Left hindlimb (tissue), 1 donor: Measurements from ENCODE around the gene KLHL30.

Experiments used
- DNase-seq: peaks from one replicate; pipeline ENCODE4 v3.0.0-alpha.2; 2018

Gene KLHL30

DNA sequence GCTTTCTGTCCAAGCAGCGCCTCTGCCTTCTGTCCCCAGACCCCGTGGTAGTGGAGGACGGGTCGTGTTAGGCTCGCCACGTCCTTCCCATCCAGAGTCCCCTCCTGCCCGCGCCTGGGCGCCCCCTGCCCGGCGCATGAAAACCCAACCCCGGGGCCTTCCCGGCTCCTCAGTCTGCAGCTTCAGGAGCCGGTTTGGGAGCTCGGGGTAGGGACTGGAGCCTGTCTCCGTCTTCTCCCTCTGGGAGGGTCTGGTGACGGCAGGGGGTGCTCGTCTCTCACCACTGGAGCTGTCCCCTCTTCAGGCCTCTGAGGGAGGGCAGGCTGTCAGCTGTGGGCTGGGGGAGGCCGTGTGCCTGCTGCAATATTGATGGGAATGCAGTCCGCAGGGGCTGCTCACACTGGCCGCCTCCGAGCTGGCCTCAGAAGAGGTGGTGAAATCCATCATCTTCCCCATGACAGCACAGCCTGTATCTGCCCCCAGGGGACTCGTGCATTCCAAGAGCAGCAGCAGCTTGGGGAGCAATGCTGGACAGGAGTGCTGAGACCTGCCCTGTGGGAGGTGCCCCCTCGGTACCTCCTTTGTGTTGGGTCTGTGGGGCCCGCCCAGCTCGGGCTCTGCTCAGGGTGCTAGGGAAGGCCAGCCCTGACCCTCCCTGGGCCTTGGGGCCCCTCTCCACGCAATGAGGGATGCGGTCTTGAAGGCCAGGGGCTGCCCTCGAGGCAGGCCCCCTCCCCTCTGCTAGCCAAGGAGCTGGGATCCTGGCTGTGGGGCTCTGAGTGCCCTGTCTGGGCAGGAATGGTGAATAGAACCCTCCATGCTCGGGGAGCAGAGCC is 17.8 kb upstream of the KLHL30 start:
- peak; percentile 44 for DNase-seq

DNA sequence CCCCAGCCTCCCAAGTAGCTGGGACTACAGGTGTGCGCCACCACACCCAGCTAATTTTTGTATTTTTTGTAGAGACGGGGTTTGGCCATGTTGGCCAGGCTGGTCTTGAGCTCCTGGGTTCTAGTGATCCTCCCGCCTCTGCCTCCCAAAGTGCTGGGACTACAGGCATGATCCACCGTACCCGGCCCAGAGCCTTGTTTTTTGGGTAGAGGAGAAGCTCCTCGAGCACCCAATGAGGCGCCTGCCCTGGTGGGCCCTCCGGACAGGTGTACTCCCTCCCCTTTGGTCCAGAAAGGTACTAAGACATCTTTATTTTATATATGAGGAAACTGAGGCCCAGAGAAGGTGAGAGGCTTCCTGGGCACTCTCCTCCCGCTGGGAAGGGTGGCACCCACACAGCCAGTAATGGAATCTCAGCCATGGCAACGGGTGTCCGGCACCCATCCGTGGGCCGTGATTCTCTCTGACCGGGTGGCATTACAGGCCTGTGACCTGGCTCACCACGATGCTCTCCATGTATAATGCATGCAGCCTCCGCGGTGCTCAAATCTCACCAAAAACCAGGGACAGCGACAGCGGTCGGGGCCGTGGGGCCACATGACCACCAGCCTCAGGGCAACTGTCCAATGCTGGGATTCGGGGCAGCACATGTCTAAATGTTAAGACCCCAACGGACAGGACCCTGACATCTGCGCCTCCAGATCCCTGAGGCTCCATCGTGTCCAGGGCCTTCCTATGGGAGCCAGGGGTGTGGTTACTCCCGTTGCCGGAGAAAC is 16.8 kb upstream of the KLHL30 start:
- DNase-seq: no peak

DNA sequence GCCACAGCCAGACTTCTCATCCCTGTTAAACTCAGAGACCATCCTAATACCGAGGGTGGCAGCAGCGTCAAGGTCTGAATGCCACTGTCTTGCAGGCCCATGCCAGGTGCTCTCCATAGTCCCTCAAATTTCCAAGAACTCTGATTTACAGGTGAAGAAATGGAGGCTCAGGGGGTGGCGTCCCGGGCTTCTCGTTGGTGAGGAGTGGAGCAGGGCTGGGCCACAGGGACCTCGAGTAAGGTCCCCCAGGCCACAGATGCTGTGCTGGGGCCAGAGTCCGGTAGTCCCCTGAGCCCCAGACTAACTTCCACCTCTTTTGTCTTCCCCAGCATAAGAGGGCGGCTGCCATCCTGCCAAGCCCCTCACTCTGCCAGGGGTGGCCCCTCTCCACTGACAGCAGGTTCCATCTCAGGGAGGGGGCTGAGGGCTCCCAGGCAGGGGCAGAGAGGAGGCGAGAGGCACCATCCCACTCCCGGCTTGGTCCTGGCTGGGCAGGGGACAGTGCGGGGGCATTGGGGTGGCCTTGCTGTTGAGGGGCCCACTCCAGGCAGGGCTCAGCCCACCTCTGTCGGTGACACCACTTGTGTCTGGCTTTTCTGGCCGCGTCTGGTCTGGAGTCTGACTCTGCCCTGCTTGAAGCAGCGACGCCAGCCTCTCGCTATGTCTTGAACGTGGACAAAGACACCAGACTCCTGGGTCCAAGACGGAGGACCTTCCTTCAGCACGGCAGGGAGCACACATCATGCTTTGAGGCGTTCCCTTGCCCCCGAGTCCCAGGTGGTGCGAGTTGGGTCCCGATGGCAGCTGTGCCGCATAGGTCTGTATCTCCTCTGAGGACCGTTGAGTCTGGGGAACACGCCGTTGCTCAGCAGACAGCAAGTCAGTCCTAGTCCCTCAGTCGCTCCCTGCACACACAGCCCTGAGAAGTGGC is 15.9 kb upstream of the KLHL30 start:
- DNase-seq: no peak

DNA sequence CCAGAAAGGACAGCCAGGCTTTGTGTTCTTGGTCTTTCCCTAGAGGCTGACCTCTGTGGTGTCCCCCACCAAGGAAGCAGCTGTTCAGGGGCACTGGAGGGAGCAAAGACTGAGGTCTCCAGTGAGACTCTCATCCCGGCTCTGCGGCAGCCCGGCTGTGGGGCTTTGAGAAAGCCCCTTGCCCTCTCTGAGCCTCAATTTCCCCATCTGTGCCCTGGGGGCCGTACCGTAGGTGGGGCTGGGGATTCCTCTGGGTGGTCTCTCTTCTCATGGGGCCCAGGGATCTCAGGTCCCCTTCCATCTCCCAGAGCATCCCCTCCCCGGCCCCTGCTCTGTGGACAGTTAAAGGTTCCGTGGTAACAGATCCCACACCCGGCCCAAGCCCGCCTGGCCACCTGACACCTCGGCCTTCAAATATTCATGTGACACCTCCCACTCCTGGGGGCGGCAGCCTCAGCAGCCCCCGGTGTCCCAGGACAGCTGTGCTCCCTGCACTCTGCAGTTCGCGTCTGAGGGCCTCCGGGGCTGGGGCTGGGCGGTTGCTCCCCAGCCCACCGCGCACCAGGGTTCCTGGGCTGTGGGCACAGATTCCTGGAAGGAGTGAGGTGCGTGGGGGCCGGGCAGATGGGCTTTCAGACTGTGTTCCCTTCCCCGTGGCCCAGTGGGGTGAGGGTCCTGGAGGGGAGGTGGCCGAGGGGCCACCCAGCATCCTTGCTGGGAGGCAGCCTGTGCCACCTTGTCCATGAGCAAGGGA is 15.1 kb upstream of the KLHL30 start:
- no peak for DNase-seq

DNA sequence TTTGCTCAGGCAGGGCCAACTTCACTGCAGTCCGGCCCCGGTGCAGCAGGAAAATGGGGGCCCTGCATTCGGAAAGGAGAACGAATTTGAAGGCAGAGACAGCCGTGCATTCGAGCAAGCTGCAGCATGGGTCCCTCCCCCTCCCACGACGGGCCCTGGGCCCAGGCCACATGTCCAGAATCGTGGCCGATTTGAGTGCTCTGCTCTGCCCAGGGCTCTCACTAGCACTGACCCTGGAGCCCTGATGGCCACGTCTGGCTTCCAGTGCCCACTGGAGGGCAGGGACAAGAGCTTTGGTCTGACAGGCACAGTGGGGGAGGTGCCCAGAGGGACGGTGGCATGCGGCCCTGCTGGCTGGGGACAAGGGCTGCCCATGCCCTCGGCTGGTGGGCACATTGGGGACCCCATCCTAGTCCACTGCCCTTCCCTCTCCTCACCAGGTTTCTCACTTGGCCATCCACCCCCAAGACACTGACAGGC is 14.4 kb upstream of the KLHL30 start:
- DNase-seq: no peak

DNA sequence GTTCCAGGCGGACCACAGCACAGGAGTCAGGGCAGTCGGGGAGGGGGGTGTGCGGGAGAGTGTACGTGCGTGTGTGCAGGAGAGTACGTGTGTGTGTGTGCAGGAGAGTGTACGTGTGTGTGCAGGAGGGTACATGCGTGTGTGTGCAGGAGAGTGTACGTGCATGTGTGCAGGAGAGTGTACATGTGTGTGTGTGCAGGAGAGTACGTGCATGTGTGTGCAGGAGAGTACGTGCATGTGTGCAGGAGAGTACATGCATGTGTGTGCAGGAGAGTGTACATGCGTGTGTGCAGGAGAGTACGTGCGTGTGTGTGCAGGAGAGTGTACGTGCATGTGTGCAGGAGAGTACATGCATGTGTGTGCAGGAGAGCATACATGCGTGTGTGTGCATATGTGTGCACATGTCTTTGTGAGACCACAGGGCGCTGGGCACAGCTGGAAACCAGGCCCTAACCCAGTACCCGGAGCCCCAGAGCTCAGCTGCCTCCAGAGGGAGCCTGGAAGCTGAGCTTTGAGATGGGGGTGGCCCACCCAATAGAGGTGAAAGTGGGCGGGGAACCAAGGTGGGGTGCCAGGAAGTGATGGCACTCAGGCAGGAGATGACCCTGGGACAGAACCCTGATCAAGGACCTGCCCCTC is 13.9 kb upstream of the KLHL30 start:
- no peak for DNase-seq

DNA sequence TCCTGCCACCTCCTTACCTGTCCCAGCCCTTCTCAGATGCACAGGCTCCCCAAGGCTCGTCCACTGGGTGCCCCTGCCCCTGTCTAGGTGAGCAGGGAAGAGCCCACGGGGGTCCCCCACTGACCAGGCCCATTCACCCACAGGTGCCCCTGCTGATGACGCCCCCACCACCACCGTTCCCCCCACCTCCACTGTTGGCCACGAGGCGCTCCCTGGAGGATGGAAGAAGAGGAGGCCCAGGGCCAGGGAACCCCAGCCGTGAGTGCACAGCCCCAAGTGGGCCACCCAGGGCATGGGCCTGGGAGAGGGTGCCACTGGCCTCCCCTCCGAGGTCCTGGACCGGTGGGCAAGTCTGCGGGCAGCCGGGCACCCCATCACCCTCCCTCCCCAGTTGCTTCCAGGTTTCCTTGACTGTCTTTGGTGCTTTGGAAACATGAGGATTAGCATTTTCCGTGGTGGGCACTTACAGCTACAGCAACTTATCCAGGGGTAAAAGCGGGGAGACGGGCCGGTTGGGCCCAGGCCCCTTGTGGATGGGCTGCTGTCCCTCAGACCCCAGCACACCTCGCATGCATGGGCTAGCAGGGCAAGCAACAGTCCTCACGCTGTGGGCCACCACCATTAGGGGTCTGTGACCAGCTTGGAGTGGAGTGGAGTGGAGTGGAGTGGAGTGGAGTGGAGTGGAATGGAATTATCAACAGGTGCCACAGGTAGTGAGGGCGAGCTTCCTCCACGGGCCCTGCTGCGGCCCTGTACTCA is 13.2 kb upstream of the KLHL30 start:
- DNase-seq: no peak

DNA sequence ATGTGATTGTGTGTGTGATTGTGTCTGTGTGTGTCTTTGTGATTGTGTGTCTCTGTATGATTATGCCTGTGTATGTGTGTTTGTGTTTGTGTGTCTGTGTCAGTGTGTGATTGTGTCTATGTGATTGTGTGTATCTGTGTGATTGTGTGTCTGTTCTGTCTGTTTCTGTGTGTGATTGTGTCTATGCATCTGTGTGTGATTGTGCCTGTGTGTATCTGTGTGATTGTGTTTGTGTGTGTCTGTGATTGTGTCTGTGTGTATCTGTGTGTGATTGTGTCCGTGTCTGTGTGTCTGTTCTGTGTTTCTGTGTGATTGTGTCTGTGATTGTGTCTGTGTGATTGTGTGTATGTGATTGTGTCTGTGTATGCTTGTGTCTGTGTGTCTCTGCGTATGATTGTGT is 12.1 kb upstream of the KLHL30 start:
- peak; percentile 4 for DNase-seq

DNA sequence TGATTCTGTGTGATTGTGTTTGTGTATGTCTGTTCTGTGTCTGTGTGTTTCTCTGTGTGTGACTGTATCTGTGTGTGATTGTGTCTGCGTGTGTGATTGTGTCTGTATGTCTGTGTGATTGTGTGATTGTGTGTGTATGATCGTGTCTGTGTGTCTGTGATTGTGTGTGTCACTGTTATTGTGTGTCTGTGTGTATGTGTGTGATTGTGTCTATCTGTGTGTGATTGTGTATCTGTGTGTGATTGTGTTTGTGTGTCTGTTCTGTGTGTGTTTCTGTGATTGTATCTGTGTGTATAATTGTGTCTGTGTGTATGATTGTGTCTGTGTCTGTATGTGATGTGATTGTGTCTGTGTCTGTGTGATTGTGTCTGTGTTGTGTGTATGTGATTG is 11.7 kb upstream of the KLHL30 start:
- no peak for DNase-seq

DNA sequence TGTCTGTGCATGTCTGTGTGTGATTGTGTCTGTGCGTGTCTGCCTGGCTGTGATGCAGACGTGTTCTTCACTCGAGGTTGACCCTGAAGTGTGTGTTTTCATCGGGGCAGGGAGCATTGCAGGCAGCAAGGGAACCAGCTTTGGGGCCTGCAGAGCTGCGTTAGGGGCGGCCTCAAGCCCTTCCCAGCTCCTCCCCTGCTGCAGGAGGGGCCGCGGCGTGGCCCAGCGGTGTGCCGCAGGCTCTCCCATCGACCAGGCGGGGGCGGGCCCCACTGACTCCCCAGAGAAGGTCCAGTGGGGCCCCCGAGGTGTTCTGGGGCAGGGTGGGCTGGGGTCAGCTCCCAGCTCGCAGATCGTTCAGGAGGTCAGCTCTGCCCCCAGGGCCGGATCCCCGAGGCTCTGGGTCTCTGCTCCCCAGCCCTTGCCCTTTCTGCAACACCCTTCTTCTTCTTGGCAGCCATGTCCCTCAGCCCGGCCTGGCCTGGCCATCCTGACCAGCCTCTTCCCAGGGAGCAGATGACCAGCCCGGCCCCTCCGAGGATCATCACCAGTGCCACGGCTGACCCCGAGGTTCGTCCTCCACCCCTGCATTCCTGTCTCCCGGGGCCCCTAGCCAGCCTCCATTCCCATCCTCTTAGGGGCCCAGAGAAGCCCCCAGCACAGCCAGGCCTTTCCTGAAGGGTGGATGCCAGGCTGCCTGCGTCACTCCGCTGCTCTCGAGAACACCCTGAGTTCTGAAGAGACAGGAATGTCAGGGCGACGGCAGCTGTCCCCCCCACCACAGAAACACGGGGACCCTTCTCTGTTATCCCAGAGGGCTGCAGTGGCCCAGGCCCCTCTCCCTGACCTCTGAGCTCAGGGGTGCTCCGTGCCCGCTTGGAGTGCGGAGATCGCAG is 11.1 kb upstream of the KLHL30 start:
- peak; percentile 82 for DNase-seq

DNA sequence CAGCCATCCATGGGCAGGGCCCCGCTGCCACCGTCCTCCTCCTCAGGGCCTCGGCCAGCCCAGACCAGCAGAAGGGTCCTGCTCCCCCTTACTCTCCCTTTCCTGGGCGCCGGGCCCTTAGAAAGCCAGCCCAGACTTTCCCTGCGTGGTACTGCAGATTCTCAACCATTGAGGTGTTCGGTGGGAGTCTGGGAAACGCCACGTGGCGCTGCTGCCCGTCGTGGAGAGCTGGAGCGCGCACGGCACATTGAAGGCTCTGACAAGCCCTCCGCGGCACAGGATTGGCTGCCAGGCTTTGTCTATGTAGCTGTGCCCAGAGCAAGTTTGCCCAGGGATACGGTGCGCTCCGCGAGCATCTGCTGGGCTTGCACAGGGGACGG is 10.4 kb upstream of the KLHL30 start:
- no peak for DNase-seq

DNA sequence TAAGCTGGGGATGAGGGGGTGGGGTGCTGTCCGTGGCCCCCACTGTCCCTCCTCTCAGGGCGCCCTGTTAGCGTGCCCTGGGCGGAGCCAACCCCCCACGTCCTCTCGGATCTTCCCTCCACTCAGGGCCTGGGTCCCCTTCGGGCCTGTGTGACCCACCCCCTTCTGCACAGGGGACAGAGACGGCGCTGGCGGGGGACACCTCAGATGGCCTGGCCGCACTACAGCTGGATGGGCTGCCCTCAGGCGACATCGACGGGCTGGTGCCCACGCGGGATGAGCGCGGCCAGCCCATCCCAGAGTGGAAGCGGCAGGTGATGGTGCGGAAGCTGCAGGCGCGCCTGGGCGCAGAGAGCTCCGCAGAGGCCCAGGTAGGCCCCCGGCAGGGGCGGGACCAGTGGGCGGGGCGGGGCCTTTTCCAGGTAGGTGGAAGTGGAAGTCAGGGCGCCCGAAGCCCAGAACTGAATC is 9.9 kb upstream of the KLHL30 start:
- no peak for DNase-seq

DNA sequence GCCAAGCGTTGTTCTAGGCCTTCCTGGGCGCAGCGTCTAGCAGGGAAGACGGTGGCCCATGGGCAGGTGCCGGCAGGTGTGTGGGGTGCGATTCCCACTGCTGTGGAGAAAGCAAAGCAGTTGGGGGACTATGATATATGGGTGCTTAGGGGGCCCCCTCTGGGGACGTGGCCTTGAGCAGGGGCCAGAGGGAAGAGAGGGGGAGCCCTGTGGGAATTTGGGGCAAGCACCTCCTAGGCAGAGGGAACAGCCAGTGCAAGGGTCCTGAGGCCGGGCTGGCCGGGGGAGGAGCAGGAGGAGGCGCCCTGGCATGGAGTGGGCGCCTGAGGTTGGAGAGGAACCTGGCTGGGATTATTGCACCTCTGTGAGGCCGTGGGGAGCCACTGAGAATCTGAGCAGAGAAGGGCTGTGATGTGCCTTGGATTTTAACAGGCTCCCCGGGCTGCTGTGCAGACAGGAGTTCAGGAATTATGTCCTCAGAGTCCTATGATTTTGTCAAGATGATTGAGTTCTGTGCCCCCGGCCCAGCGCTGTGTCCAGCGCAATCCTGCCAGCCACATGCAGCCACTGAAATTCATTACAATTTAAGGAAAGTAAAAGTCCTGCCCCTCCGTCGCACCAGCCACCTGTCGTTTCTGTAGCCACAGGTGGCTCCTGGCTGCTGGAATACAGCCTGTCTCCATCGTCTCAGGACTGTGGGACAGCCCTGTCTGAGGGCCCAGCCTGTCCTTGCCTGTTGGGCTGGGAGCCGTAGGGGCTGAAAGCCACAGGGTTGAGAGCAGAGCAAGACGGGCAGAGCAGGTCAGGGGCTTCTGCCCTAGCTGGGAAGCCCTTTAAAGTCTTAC is 9.1 kb upstream of the KLHL30 start:
- DNase-seq: peak; percentile 13

DNA sequence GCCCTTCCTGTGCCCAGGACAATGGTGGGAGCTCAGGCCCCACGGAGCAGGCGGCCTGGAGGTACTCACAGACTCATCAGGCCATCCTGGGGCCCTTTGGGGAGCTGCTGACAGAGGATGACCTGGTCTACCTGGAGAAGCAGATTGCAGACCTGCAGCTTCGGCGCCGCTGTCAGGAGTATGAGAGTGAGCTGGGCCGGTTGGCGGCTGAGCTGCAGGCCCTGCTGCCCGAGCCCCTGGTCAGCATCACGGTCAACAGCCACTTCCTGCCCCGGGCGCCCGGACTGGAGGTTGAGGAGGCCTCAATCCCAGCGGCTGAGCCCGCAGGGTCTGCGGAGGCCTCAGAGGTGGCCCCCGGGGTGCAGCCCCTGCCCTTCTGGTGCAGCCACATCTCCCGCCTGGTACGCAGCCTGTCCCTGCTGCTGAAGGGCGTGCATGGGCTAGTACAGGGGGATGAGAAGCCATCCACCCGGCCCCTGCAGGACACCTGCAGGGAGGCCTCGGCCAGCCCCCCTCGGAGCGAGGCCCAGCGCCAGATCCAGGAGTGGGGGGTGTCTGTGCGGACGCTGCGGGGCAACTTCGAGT is 8.3 kb upstream of the KLHL30 start:
- DNase-seq: peak; percentile 15

DNA sequence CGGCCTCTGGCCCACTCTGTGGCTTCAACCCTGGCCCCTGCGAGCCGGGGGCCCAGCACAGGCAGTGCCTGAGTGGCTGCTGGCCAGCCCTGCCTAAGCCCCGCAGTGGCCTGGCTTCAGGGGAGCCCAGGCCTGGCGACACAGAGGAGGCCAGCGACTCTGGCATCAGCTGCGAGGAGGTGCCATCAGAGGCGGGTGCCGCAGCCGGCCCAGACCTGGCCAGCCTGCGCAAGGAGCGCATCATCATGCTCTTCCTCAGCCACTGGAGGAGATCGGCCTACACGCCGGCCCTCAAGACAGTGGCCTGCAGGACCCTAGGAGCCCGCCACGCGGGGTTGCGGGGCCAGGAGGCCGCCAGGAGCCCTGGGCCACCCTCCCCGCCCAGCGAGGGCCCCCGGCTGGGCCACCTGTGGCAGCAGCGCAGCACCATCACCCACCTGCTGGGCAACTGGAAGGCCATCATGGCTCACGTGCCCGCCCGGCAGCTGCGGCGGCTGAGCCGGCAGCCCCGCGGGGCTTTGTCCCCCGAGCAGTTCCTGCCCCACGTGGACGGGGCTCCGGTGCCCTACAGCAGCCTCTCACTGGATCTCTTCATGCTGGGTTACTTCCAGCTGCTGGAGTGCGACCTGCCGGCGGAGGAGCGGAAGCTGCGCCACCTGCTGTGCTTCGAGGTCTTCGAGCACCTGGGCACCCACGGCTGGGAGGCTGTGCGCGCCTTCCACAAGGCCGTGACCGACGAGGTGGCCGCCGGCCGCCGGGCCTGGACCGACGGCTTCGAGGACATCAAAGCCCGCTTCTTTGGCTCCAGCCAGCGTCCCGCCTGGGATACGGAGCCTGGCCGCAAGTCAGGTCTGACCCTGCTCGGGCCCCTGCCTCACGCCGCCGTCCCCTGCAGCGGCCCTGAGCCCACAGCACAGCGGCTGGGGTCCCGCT is 7.5 kb upstream of the KLHL30 start:
- DNase-seq: peak; percentile 24

DNA sequence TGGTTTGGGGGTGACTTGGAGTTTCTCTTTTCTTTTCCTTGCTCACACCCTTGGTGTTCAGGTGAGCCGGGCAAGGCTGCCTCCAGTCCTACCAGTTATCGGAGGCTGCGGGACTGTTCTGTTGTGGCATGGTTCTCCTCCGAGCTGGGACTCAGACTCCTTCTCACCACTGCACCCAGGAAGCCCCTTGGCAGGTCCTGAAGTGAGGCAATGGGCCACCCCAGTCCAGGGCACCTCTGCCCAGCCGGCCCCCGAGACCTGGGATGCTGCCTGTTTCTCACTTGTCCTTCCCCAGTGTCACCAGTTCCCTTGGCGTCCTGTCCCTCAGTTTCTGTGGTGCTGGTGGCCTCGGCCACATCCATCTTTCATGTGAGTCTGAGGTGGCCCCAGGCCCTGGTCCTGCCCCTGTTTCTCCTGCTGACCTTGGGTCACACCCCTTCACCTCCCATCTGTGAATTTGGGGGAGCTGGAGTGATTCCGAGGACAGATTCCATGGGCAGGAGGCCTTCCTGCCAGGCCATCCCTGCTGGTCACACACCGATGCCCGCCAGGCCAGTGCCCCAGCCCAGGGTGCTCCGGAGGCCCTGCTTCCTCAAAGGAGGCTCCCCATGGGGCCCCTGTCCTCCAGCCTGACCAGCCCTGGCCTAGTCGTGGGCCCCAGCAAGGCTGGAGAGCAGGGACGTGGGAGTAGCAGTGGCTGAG is 6.6 kb upstream of the KLHL30 start:
- DNase-seq: peak; percentile 10
